HEK293 (cell line): ENCODE data around the gene FLACC1.

Experiments used
- CTCF ChIA-PET: fragments of 350-600 bp; formaldehyde crosslinking; extraction: SDS; loops from one replicate; lab custom pipeline; 2021; ENCODE audit warnings: antibody characterized with exemption; lab: Yijun Ruan, JAX
- POLR2A ChIA-PET: fragments of 300-600 bp; formaldehyde crosslinking; extraction: SDS; loops from one replicate; lab custom pipeline; 2020; ENCODE audit warnings: antibody characterized with exemption, inconsistent platforms; lab: Yijun Ruan, JAX
- H3K27ac ChIP-seq: fragments of 200-500 bp; sonication (Bioruptor generic); 2 replicates; pipeline ENCODE4 v1.5.1; 2014; ENCODE audit warnings: low read depth, low read length, control low read depth, inconsistent platforms; ENCODE audit errors: extremely low read depth
- H3K36me3 ChIP-seq, 2 experiments: fragments of 200-500 bp in 1 of 2; sonication (Bioruptor generic) in 1 of 2; 1 replicate in 1 of 2; 2 replicates in 1 of 2; pipeline ENCODE4 v1.5.1; 2014 to 2017; ENCODE audit warnings: inconsistent platforms in 2 of 2, low read length in 2 of 2; ENCODE audit not compliant: control insufficient read depth in 2 of 2, insufficient read depth in 1 of 2
- H3K4me1 ChIP-seq: fragments of 200-500 bp; sonication (Bioruptor generic); 2 replicates; pipeline ENCODE4 v1.5.1; 2014; ENCODE audit warnings: mild to moderate bottlenecking, low read length, inconsistent platforms; ENCODE audit not compliant: control insufficient read depth, insufficient read depth
- H3K4me3 ChIP-seq: 2 replicates; pipeline ENCODE4 v1.5.1; 2011; ENCODE audit warnings: low read depth, mild to moderate bottlenecking, control low read depth, low read length, moderate library complexity
- H3K9me3 ChIP-seq: fragments of 200-500 bp; sonication (Bioruptor generic); 2 replicates; pipeline ENCODE4 v1.5.1; 2014; ENCODE audit warnings: low read depth, low read length, inconsistent platforms; ENCODE audit not compliant: control insufficient read depth, insufficient read depth
- FEZF1 ChIP-seq: fragments of 450-650 bp; formaldehyde crosslinking; IDR thresholded peaks from 2 replicates; pipeline ENCODE4 v1.5.1; 2016; ENCODE audit warnings: missing biosample characterization, missing genetic modification characterization
- HIC1 ChIP-seq: fragments of 450-650 bp; formaldehyde crosslinking; IDR thresholded peaks from 2 replicates; pipeline ENCODE4 v1.5.1; 2016; ENCODE audit warnings: missing biosample characterization, missing genetic modification characterization
- IKZF3 ChIP-seq: fragments of 450-650 bp; IDR thresholded peaks from 2 replicates; pipeline ENCODE4 v1.5.0; 2018; ENCODE audit warnings: missing biosample characterization, mild to moderate bottlenecking, missing genetic modification characterization, moderate library complexity
- INSM2 ChIP-seq: fragments of 450-650 bp; formaldehyde crosslinking; IDR thresholded peaks from 2 replicates; pipeline ENCODE4 v1.5.1; 2016; ENCODE audit warnings: missing biosample characterization, missing genetic modification characterization
- KLF1 ChIP-seq: fragments of 450-650 bp; formaldehyde crosslinking; IDR thresholded peaks from 2 replicates; pipeline ENCODE4 v1.5.1; 2016; ENCODE audit warnings: missing biosample characterization, missing genetic modification characterization
- KLF10 ChIP-seq: fragments of 450-650 bp; IDR thresholded peaks from 2 replicates; pipeline ENCODE4 v1.5.1; 2018; ENCODE audit warnings: missing biosample characterization, mild to moderate bottlenecking, missing genetic modification characterization
- KLF8 ChIP-seq: fragments of 450-650 bp; formaldehyde crosslinking; IDR thresholded peaks from 2 replicates; pipeline ENCODE4 v1.5.1; 2016; ENCODE audit warnings: missing biosample characterization, missing genetic modification characterization
- MZF1 ChIP-seq: fragments of 450-650 bp; formaldehyde crosslinking; IDR thresholded peaks from 2 replicates; pipeline ENCODE4 v1.5.1; 2017; ENCODE audit warnings: missing biosample characterization, missing genetic modification characterization, borderline replicate concordance
- SALL2 ChIP-seq: fragments of 450-650 bp; formaldehyde crosslinking; IDR thresholded peaks from 2 replicates; pipeline ENCODE4 v1.5.0; 2017; ENCODE audit warnings: missing biosample characterization, mild to moderate bottlenecking, missing genetic modification characterization, borderline replicate concordance
- SP7 ChIP-seq: fragments of 450-650 bp; formaldehyde crosslinking; IDR thresholded peaks from 2 replicates; pipeline ENCODE4 v1.5.1; 2016; ENCODE audit warnings: missing biosample characterization, missing genetic modification characterization
- TCF7L2 ChIP-seq: IDR thresholded peaks from 2 replicates; pipeline ENCODE4 v1.6.1; 2011; ENCODE audit warnings: low read depth, mild to moderate bottlenecking, inconsistent platforms, low read length, moderate library complexity, borderline replicate concordance
- YY2 ChIP-seq: fragments of 450-650 bp; formaldehyde crosslinking; IDR thresholded peaks from 2 replicates; pipeline ENCODE4 v1.5.1; 2016; ENCODE audit warnings: missing biosample characterization, missing genetic modification characterization
- ZBTB44 ChIP-seq: fragments of 450-650 bp; IDR thresholded peaks from 2 replicates; pipeline ENCODE4 v1.5.1; 2018; ENCODE audit warnings: missing biosample characterization, mild to moderate bottlenecking, missing genetic modification characterization
- ZBTB48 ChIP-seq: fragments of 450-650 bp; formaldehyde crosslinking; IDR thresholded peaks from 2 replicates; pipeline ENCODE4 v1.5.1; 2016; ENCODE audit warnings: missing biosample characterization, missing genetic modification characterization
- ZBTB7A ChIP-seq: fragments of 450-650 bp; formaldehyde crosslinking; IDR thresholded peaks from 2 replicates; pipeline ENCODE4 v1.5.1; 2016; ENCODE audit warnings: low read depth, missing biosample characterization, missing genetic modification characterization
- ZBTB8A ChIP-seq: fragments of 450-650 bp; formaldehyde crosslinking; IDR thresholded peaks from 2 replicates; pipeline ENCODE4 v1.5.1; 2016; ENCODE audit warnings: missing biosample characterization, missing genetic modification characterization
- ZNF26 ChIP-seq: fragments of 450-650 bp; formaldehyde crosslinking; IDR thresholded peaks from 2 replicates; pipeline ENCODE4 v1.5.1; 2016; ENCODE audit warnings: missing biosample characterization, missing genetic modification characterization
- ZNF341 ChIP-seq: fragments of 450-650 bp; formaldehyde crosslinking; IDR thresholded peaks from 2 replicates; pipeline ENCODE4; 2016; ENCODE audit warnings: low read depth, missing biosample characterization, missing genetic modification characterization
- ZNF501 ChIP-seq: fragments of 450-650 bp; formaldehyde crosslinking; IDR thresholded peaks from 2 replicates; pipeline ENCODE4 v1.5.1; 2016; ENCODE audit warnings: missing biosample characterization, missing genetic modification characterization
- ZNF513 ChIP-seq: fragments of 450-650 bp; IDR thresholded peaks from 2 replicates; pipeline ENCODE4 v1.5.1; 2018; ENCODE audit warnings: missing biosample characterization, missing genetic modification characterization
- ZNF558 ChIP-seq: fragments of 450-650 bp; formaldehyde crosslinking; IDR thresholded peaks from 2 replicates; pipeline ENCODE4 v1.5.1; 2016; ENCODE audit warnings: missing biosample characterization, missing genetic modification characterization
- ZNF658 ChIP-seq: fragments of 450-650 bp; formaldehyde crosslinking; IDR thresholded peaks from 2 replicates; pipeline ENCODE4; 2016; ENCODE audit warnings: missing biosample characterization, missing genetic modification characterization
- ZNF660 ChIP-seq: fragments of 450-650 bp; IDR thresholded peaks from 2 replicates; pipeline ENCODE4 v1.5.1; 2018; ENCODE audit warnings: missing biosample characterization, mild to moderate bottlenecking, missing genetic modification characterization
- ZSCAN30 ChIP-seq: fragments of 450-650 bp; IDR thresholded peaks from 2 replicates; pipeline ENCODE4 v1.5.1; 2018; ENCODE audit warnings: missing biosample characterization, mild to moderate bottlenecking, missing genetic modification characterization, moderate library complexity

FLACC1 gene

GRCh38 chr2:201406077-201406662 lies 49.0 kb upstream of the FLACC1 start (continued):
- TF ChIP-seq ZNF26 (tag by site-specific recombination) (no peak), ZSCAN30 (tag by site-specific recombination) (no peak), KLF1 (no peak), ZNF341 (tag by site-specific recombination) (no peak), ZBTB8A (tag by site-specific recombination) (no peak), SALL2 (tag by site-specific recombination) (no peak), IKZF3 (tag by site-specific recombination) (peak; percentile 81), ZBTB48 (tag by site-specific recombination) (no peak), HIC1 (tag by site-specific recombination) (no peak), ZNF658 (tag by site-specific recombination) (no peak), ZNF660 (tag by site-specific recombination) (peak; percentile 54; the same call in 1 of the 2 replicates), ZNF501 (no peak), ZNF513 (tag by site-specific recombination) (no peak), YY2 (tag by site-specific recombination) (no peak)

- H3K9me3 ChIP-seq: no peaks in the 10 kb centered on the region
- ChIA-PET POLR2A (interaction anchor here (0.6 to 1.2 kb wide), 3 partner anchors 18 to 46 kb away, joined by 3 to 4 read pairs (median 3); partner anchors contain the start of gene TRAK2), CTCF (interaction anchor here (0.6 to 1.6 kb wide), 5 partner anchors 9 to 172 kb away, joined by 3 to 4 read pairs (median 3); no protein-coding TSS in a partner anchor)
- no peaks in the 10 kb centered on the region for H3K36me3 ChIP-seq
- no peak overlapping the region; the same call in 1 of the 2 replicates for H3K27ac ChIP-seq
- H3K4me1 ChIP-seq: peaks cover 47% of the 10 kb centered on the region
- TF ChIP-seq ZBTB7A (tag by site-specific recombination) (no peak), FEZF1 (peak; percentile 12; the same call in 1 of the 2 replicates)
- no peak overlapping the region for H3K4me3 ChIP-seq
These were observed 47.6 kb upstream of the FLACC1 start for GRCh38 chr2:201404699-201405280.

- Histone ChIP-seq H3K4me3 (no peak overlapping the region), H3K9me3 (no peaks in the 10 kb centered on the region), H3K27ac (no peak overlapping the region; the same call in 1 of the 2 replicates), H3K36me3 (no peaks in the 10 kb centered on the region), H3K4me1 (peaks cover 47% of the 10 kb centered on the region)
- ChIA-PET POLR2A (interaction anchor here (0.7 to 1.2 kb wide), 2 partner anchors 47 to 48 kb away, joined by 4 to 5 read pairs; partner anchors contain the start of genes STRADB and TRAK2), CTCF (interaction anchor here (1.3 kb wide), 1 partner anchor 39 kb away, joined by 3 read pairs; no protein-coding TSS in a partner anchor)
- TF ChIP-seq MZF1 (tag by site-specific recombination): no peak
- peak; percentile 90 for TF ChIP-seq IKZF3 (tag by site-specific recombination)
- TF ChIP-seq ZBTB44 (tag by site-specific recombination): peak; percentile 47; the same call in 1 of the 2 replicates
- TF ChIP-seq KLF8 (tag by site-specific recombination): peak; percentile 44
- TF ChIP-seq ZNF558: no peak
- peak; percentile 90 for TF ChIP-seq SP7 (tag by site-specific recombination)
- peak; percentile 11; the same call in 1 of the 2 replicates for TF ChIP-seq TCF7L2
- peak; percentile 53; the same call in 1 of the 2 replicates for TF ChIP-seq INSM2 (tag by site-specific recombination)
- TF ChIP-seq KLF10 (tag by site-specific recombination): no peak
- peak; percentile 82 for TF ChIP-seq FEZF1
These were observed 46.7 kb upstream of the FLACC1 start for GRCh38 chr2:201403880-201404279.
